Left colon (tissue), 2 donors: Measurements from ENCODE around the gene PANK4. TPM values are rescaled to one million over a fixed set of nuclear protein-coding genes. Genes with fewer than 3 reads are reported as not detected.
A peak's percentile ranks its signal among the peaks of the same experiment; 100 is the strongest.

Experiments
- ATAC-seq: fragments of 200-7000 bp; cut with Tn5 transposase; one replicate; pipeline ENCODE4 v1.9.1; 2020; ENCODE audit warnings: mild to moderate bottlenecking, moderate library complexity
- DNase-seq, 2 donors: peaks; one replicate each; pipeline ENCODE4 v3.0.0-alpha.2; 2020
- intact Hi-C, 2 donors: fragments of 100-400 bp; cut with DNase I in 1 of 2; cut with micrococcal nuclease in 1 of 2; formaldehyde crosslinking; loops; one replicate each; pipeline versions ENCODE4 v1.11.2 to v1.14.0; 2022; cut with DNase I, micrococcal nuclease
- total RNA-seq, 2 donors: library from RNA; stranded (reverse); fragmentation: NEBNext Ultra II Directional; extraction: Animal tissue kit (Norgen Biotek cat#: 25700); gene quantifications; one replicate each; pipeline ENCODE4 v1.2.1, GENCODE V29; 2021
- donor health status: DM: no; HTN: no; CAD: no.
- donor health status: DM: yes; HTN: yes; CAD: no.

PANK4 gene
- total RNA-seq, 2 donors from 2014 or later: 29.4 to 32.6 TPM

DNA sequence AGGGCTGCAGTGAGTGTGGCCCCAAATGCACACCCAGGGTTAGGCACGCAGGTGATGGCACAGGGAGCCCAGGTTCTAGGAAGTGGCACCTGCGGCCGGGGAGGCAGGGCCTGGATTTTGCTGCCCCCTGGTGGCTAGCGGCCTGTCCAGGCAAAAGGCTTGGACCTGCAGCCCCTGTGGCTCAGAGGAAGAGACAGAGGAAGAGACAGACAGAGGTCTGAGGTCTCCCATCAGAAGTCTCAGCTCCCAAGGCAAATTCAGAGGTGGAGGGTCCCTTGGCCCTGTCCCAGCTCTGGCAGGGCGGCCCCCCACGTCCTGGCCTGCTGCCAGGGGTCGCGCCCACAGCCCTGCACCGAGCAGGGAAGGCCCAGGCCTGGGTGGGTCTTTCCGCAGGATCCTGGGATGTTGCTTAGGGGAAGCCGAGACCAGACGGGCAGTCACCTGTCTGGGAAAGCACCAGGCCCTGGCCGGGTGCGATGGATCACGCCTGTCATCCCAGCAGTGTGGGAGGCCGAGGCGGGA is 21.7 kb upstream of the PANK4 start:
- ATAC-seq (peak; percentile 53), DNase-seq (peak; percentile 91 to 93)
- intact Hi-C loops: loop anchor here in 1 of 2 donors (2.0 kb wide), 1 partner anchor 133 kb away; no protein-coding TSS in a partner anchor

GRCh38 chr1:2547210-2548067 is 21.0 kb upstream of the PANK4 start:
- intact Hi-C loops: loop anchor here in 1 of 2 donors (2.0 kb wide), 1 partner anchor 133 kb away; no protein-coding TSS in a partner anchor
- ATAC-seq (peak; percentile 13), DNase-seq (peak in 1 of 2 donors; percentile 74)

GRCh38 chr1:2546515-2547209 is 20.3 kb upstream of the PANK4 start:
- intact Hi-C loops: no loop called here
- DNase-seq: peak; percentile 91 to 97

GRCh38 chr1:2545754-2546514 is 19.5 kb upstream of the PANK4 start:
- peak; percentile 54 for ATAC-seq
- intact Hi-C loops: no loop called here
- peak; percentile 94 to 96 for DNase-seq

More at GRCh38 chr1:2546515-2547209, 20.3 kb upstream of the PANK4 start:
- peak; percentile 66 for ATAC-seq

DNA sequence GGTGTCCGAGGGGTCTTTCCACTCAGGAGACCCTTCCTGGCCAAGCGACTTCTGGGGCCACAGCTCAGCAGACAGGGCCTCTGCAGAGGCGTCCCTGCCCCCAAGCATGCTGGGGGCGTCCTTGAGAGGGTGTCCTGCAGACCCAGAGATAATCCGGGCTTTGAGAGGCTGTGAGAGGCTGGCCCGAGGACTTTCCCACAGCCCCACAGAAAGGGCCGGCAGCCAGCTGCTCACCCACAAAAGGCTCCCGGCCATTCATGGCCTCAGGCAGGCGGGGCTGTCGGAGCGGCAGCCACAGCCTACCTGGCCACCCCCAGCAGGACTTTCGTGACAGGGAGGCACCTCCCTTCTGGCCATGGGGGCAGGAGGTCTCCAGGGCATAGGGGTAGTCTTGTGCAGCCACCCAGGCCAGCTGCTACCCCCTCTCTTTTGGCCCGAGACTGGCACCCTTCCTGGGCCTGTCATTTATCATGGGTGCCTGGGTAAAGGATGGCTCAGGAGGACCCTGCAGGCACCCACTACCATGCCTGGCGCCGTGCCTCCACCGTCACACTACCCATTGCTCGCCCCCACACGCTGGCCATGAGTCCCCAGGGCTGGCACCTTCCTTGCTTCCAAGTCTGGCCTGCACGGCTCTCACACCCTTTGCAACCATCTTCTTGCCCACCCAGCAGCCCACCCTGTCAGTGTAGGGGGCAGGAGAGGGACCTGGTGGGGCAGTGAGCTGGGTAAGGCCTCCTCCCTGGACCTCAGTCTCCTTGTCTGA is 18.7 kb upstream of the PANK4 start:
- DNase-seq (no peak), ATAC-seq (no peak)
- intact Hi-C loops: no loop called here

GRCh38 chr1:2544093-2544874 is 17.9 kb upstream of the PANK4 start:
- intact Hi-C loops: no loop called here
- no peak for ATAC-seq
- DNase-seq: no peak

DNA sequence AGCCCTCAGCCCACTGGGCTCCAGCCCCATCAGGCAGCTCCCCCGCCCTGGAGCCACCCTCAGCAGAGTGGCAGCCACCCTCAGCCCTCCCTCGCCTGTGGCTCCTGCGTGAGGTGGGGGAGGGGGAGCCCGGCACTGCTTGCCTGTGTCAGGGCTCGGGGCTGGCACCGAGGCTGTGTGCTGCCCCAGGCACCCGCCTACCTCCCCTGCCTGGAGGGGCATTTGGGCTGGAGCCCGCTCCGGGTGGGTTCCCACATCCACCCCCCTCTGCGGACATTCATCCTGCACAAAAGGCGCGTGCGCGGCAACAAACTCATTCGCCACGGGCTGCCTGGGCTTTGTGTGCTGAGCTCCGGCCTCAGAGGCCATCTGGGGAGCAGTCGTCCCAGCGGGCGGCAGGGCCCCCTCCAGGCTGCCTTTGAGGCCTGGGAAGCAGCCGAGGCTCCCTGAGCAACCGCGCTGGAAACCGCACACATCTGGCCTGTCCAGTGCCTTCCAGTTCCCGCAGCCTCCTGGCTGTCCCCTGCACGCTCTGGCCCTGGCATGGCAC is 17.2 kb upstream of the PANK4 start:
- intact Hi-C loops: no loop called here
- ATAC-seq: no peak
- peak in 1 of 2 donors; percentile 60 for DNase-seq

GRCh38 chr1:2542246-2542915 is 16.0 kb upstream of the PANK4 start:
- intact Hi-C loops: no loop called here
- no peak for DNase-seq
- no peak for ATAC-seq

- peak; percentile 94 to 97 for DNase-seq
- ATAC-seq: peak; percentile 51
- intact Hi-C loops: no loop called here
Measured at GRCh38 chr1:2541619-2542245, 15.3 kb upstream of the PANK4 start.

DNA sequence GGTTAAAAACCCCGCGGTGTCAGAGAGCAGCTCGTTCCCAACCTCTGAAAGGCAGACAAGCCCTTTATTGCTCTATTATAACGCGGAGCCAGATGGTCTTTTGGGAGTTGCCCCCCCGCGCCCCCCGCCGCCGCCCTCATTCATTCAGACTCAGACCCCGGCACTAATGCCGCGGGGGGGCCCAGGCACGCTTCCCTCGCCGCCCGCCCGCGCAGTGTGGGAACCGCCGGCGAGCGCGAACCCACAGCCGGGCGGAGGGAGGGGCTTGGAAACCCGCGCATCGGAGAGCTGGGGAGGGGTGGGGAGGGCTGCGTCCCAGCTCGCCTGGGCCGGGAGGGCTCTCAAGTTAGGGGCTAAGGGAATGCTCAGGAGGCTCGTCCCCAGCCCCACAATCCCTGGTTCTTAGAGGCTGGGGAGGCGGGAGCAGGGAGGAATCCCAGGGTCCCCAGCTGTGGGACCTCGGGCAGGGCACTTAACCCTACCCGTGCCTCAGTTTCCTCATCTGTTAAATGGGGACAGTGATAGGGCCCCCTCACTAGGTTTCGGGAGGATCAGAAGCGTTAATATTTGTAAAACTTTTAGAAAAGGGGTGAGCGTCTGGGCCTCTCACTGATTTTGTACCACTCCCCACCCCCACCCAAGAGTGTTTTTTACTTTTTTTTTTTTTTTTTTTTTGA is 14.6 kb upstream of the PANK4 start:
- intact Hi-C loops: no loop called here
- DNase-seq: no peak
- no peak for ATAC-seq

- no peak for DNase-seq
- ATAC-seq: no peak
- intact Hi-C loops: no loop called here
Measured at GRCh38 chr1:2539312-2539907, 13.0 kb upstream of the PANK4 start.

GRCh38 chr1:2538872-2539271 is 12.5 kb upstream of the PANK4 start:
- DNase-seq: no peak
- no peak for ATAC-seq
- intact Hi-C loops: no loop called here

- DNase-seq (no peak), ATAC-seq (no peak)
- intact Hi-C loops: no loop called here
Measured at GRCh38 chr1:2538376-2538775, 12.0 kb upstream of the PANK4 start.

- ATAC-seq (no peak), DNase-seq (no peak)
- intact Hi-C loops: no loop called here
Measured at GRCh38 chr1:2537784-2538115, 11.4 kb upstream of the PANK4 start.

- no peak for DNase-seq
- ATAC-seq: no peak
- intact Hi-C loops: no loop called here
Measured at GRCh38 chr1:2535981-2536380, 9.6 kb upstream of the PANK4 start.

- DNase-seq (no peak), ATAC-seq (no peak)
- intact Hi-C loops: no loop called here
Measured at GRCh38 chr1:2535455-2535854, 9.1 kb upstream of the PANK4 start.
